Smooth muscle cell (in vitro differentiated cells): ENCODE measurements around the gene DNAJC7. TPM values are rescaled to one million over a fixed set of nuclear protein-coding genes. Genes with fewer than 3 reads are reported as not detected.
"Not testable (repeated sequence)": the region's sequence is repeated elsewhere in the genome, so short reads cannot be mapped to it uniquely, and the experiment has no call there.

Experiments
- DNase-seq: peaks from one replicate; lab custom pipeline; 2025; ENCODE audit not compliant: unreplicated experiment; lab: John Stamatoyannopoulos, UW
- H2AFZ ChIP-seq: fragments of 200-600 bp; sonication (generic); 2 replicates; pipeline ENCODE4 v1.6.0; 2016; ENCODE audit warnings: antibody characterized with exemption, low read depth, mild to moderate bottlenecking
- H3F3A ChIP-seq: fragments of 200-600 bp; sonication (generic); 2 replicates; pipeline ENCODE4 v1.6.0; 2017; ENCODE audit warnings: antibody characterized with exemption, low read depth
- H3K27ac ChIP-seq: fragments of 200-600 bp; sonication (generic); 2 replicates; pipeline ENCODE4 v1.5.1; 2016; ENCODE audit warnings: low read depth, mild to moderate bottlenecking
- H3K27me3 ChIP-seq: fragments of 200-600 bp; sonication (generic); 2 replicates; pipeline ENCODE4 v1.6.1; 2016; ENCODE audit warnings: low read depth, mild to moderate bottlenecking
- H3K36me3 ChIP-seq: fragments of 200-600 bp; sonication (generic); 2 replicates; pipeline ENCODE4 v1.5.1; 2016; ENCODE audit warnings: low read depth
- H3K4me1 ChIP-seq: fragments of 200-600 bp; sonication (generic); 2 replicates; pipeline ENCODE4 v1.5.1; 2016; ENCODE audit warnings: low read depth
- H3K4me2 ChIP-seq: fragments of 200-600 bp; sonication (generic); 2 replicates; pipeline ENCODE4 v1.6.0; 2016; ENCODE audit warnings: mild to moderate bottlenecking
- H3K4me3 ChIP-seq: fragments of 200-600 bp; sonication (generic); 2 replicates; pipeline ENCODE4 v1.5.1; 2016; ENCODE audit warnings: mild to moderate bottlenecking
- H3K79me2 ChIP-seq: fragments of 200-600 bp; sonication (generic); 2 replicates; pipeline ENCODE4 v1.6.0; 2016; ENCODE audit warnings: low read depth, mild to moderate bottlenecking
- H3K9ac ChIP-seq: fragments of 200-600 bp; sonication (generic); 2 replicates; pipeline ENCODE4 v1.6.0; 2016; ENCODE audit warnings: low read depth
- H3K9me3 ChIP-seq: fragments of 200-600 bp; sonication (generic); replicated peaks from 2 replicates; pipeline ENCODE4 v1.5.1; 2016; ENCODE audit warnings: low read depth
- H4K20me1 ChIP-seq: fragments of 200-600 bp; sonication (generic); 2 replicates; pipeline ENCODE4 v1.6.0; 2016; ENCODE audit warnings: low read depth
- WGBS: methylation state at CpG from one replicate; pipeline ENCODE4 v1.1.7; 2016; ENCODE audit warnings: low lambda C conversion rate; 5-methylcytosine and 5-hydroxymethylcytosine counted together
- polyA plus RNA-seq: library from polyadenylated mRNA; unstranded; fragments of >200 nt; fragmentation: Nextera tagmentation; extraction: Ambion mirVana; gene quantifications from 2 replicates; pipeline ENCODE4 v1.2.1, GENCODE V29; 2016
- total RNA-seq: library from RNA; depleted of rRNA; stranded (reverse); fragments of >200 nt; gene quantifications from 2 replicates; pipeline ENCODE4 v1.2.3, GENCODE V29; 2014
- TF ChIP-seq, protein P1 (sequence below): fragments of 200-600 bp; sonication (generic); IDR thresholded peaks from 2 replicates; pipeline ENCODE4 v1.5.1; 2017; ENCODE audit warnings: borderline replicate concordance, mild to moderate bottlenecking, antibody characterized with exemption; ENCODE audit not compliant: insufficient read depth, poor library complexity, severe bottlenecking

Gene DNAJC7
- total and polyA plus RNA-seq, 2 experiments from 2014 or later, result 44.5 to 44.7 TPM

GRCh38 chr17:42010898-42011516, 6.2 kb downstream of the DNAJC7 start:
- Histone ChIP-seq H3K9ac (no peak overlapping the region), H3K4me3 (no peak overlapping the region), H4K20me1 (peaks cover 100% of the 10 kb centered on the region), H3K4me2 (no peak overlapping the region), H3K27me3 (no peaks in the 10 kb centered on the region), H3F3A (peaks cover 2% of the 10 kb centered on the region), H3K79me2 (peaks cover 100% of the 10 kb centered on the region), H3K4me1 (peaks cover 4% of the 10 kb centered on the region), H3K36me3 (no peaks in the 10 kb centered on the region), H2AFZ (no peak overlapping the region), H3K9me3 (no peaks in the 10 kb centered on the region), H3K27ac (peak overlapping the region; percentile 28)
- 97% methylated on average over 3 of the region's 3 CpGs for WGBS
- no peak for DNase-seq
- TF ChIP-seq, protein P1, sequence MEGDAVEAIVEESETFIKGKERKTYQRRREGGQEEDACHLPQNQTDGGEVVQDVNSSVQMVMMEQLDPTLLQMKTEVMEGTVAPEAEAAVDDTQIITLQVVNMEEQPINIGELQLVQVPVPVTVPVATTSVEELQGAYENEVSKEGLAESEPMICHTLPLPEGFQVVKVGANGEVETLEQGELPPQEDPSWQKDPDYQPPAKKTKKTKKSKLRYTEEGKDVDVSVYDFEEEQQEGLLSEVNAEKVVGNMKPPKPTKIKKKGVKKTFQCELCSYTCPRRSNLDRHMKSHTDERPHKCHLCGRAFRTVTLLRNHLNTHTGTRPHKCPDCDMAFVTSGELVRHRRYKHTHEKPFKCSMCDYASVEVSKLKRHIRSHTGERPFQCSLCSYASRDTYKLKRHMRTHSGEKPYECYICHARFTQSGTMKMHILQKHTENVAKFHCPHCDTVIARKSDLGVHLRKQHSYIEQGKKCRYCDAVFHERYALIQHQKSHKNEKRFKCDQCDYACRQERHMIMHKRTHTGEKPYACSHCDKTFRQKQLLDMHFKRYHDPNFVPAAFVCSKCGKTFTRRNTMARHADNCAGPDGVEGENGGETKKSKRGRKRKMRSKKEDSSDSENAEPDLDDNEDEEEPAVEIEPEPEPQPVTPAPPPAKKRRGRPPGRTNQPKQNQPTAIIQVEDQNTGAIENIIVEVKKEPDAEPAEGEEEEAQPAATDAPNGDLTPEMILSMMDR, result no peak

DNA sequence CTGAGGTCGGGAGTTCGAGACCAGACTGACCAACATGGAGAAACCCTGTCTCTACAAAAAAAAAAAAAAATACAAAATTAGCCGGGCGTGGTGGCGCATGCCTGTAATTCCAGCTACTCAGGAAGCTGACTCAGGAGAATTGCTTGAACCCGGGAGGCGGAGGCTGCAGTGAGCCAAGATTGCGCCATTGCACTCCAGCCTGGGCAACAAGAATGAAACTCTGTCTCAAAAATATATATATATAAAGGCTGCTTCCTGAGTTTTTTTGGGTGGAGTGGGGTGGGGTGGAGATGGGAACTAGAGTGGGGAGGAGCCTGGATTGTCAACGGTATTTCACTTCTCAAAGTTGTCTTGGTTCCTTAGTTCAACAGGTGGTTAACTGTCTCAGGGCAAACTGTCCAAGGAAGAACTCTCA, 7.0 kb downstream of the DNAJC7 start:
- WGBS, result 84% methylated on average over 9 of the region's 9 CpGs
- H3K4me3 ChIP-seq, H3K9me3 ChIP-seq, H3K27ac ChIP-seq, H3K27me3 ChIP-seq, H3K4me2 ChIP-seq, DNase-seq, H2AFZ ChIP-seq, H3K4me1 ChIP-seq, H3K9ac ChIP-seq, H3F3A ChIP-seq, H3K36me3 ChIP-seq: not testable (repeated sequence)
- Histone ChIP-seq H4K20me1 (peaks cover 100% of the 10 kb centered on the region), H3K79me2 (peaks cover 100% of the 10 kb centered on the region)

GRCh38 chr17:42009170-42009569, 8.1 kb downstream of the DNAJC7 start:
- 92% methylated on average over 4 of the region's 4 CpGs for WGBS
- no peak for DNase-seq
- peaks cover 100% of the 10 kb centered on the region for H3K79me2 ChIP-seq
- no peak overlapping the region for H3K4me2 ChIP-seq
- H3F3A ChIP-seq, result peaks cover 2% of the 10 kb centered on the region
- peaks cover 100% of the 10 kb centered on the region for H4K20me1 ChIP-seq
- no peak overlapping the region for H2AFZ ChIP-seq
- no peaks in the 10 kb centered on the region for H3K36me3 ChIP-seq
- no peaks in the 10 kb centered on the region for H3K9me3 ChIP-seq
- H3K27me3 ChIP-seq, result no peaks in the 10 kb centered on the region
- H3K4me3 ChIP-seq, result no peak overlapping the region
- TF ChIP-seq, protein P1, result no peak
- no peaks in the 10 kb centered on the region for H3K4me1 ChIP-seq
- no peak overlapping the region for H3K27ac ChIP-seq
- H3K9ac ChIP-seq, result no peak overlapping the region

DNA sequence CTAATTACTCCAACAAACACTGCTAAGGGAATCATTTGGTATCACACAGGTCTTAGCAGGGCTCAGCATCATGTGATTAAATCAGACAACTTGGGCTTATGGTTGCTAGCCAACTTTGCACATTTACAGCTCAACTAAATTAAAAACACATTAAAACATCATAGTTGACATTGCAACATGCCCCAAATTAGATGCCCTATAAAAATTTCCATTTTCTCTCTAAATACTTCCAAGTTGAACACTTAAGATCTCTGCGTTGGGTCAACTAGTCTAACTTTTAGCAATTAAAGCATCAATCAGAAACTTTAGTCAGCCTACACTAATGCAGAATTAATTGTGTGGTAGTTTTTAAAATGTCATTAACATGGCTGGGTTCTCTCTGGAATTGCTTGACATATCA, 12.1 kb downstream of the DNAJC7 start:
- Histone ChIP-seq H3K36me3 (no peaks in the 10 kb centered on the region), H3F3A (peaks cover 8% of the 10 kb centered on the region), H3K4me2 (no peak overlapping the region), H3K79me2 (peaks cover 99% of the 10 kb centered on the region), H3K9ac (no peak overlapping the region), H4K20me1 (peaks cover 100% of the 10 kb centered on the region), H3K9me3 (no peaks in the 10 kb centered on the region), H3K27me3 (no peaks in the 10 kb centered on the region), H2AFZ (no peak overlapping the region), H3K4me1 (no peaks in the 10 kb centered on the region), H3K4me3 (no peak overlapping the region), H3K27ac (no peak overlapping the region)
- WGBS, result 91% methylated on average over 1 of the region's 1 CpG
- TF ChIP-seq, protein P1, result no peak
- DNase-seq, result no peak
